ENCODE measurements around the gene RNF225. TPM values are rescaled to one million over a fixed set of nuclear protein-coding genes. Genes with fewer than 3 reads are reported as not detected.
A peak's percentile ranks its signal among the peaks of the same experiment; 100 is the strongest.

Gene RNF225
- total and polyA plus RNA-seq, 2 of the 13 experiments (the other 11 are each of a cell fraction or from before 2014, with no cell fraction given): not detected

DNA sequence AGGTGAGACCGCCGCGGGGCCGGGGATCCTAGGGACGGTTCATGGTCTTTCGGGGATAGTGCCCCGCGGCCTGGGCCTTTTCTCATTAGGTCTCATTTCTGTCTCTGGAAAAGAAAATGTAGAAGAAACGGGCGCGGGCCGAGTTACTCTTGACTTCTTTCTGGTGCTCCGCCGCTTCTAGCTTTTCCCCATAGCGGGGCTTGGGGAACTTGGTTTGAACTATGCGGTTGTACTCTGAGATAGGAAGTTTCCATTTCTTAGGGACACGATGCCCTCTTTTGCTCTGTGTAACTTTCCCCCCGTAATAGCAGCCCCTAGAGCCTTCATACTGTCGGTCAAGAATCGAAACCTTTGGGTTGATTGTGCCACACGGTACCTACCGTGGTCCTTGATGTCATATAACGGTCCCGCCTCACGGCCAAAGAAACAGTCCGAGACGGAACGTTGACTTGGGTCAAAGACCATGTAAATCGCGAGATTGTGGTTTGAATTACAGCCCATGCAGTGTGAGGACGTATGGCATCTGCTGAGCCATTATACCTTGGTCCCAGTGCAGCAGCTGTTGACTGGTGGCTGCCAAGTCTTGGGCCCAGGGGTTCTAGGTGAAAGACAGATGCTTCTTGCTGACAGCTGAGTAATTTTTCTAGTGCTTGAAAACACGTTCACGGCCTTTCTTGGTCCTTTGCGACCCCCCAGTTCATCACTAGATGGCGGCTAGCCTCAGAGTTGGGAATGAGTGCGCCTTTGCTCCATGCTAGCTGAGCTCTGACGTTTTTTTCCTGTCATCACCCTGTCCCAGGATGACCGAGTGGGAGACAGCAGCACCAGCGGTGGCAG is 7.9 kb upstream of the RNF225 start (continued):
- no peak for TF ChIP-seq CENPT (CRISPR knock-in tag; IDR thresholded peaks at IDR 0.05; ENCODE audit: low read depth)
- peak; percentile 37; the same call in 1 of the 2 replicates for TF ChIP-seq SAP130 (CRISPR knock-in tag; IDR thresholded peaks at IDR 0.05; ENCODE audit: low read depth)
- TF ChIP-seq XRCC5 (optimal IDR thresholded peaks at IDR 0.05; ENCODE audit: low read length): no peak
- 0 out of 2 replicates have a peak, but pooled peaks have one; percentile 49 for TF ChIP-seq MLLT10 (CRISPR knock-in tag; IDR thresholded peaks at IDR 0.05)
- TF ChIP-seq ETV5 (CRISPR knock-in tag; IDR thresholded peaks at IDR 0.05; ENCODE audit: borderline replicate concordance): no peak
- TF ChIP-seq, protein P1, sequence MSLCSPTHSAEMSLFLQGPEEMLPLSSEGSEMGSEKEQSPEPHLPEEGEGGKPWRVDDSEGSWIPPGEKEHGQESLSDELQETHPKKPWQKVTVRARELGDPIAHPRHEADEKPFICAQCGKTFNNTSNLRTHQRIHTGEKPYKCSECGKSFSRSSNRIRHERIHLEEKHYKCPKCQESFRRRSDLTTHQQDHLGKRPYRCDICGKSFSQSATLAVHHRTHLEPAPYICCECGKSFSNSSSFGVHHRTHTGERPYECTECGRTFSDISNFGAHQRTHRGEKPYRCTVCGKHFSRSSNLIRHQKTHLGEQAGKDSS (CRISPR knock-in tag; IDR thresholded peaks at IDR 0.05; ENCODE audit: borderline replicate concordance, low read depth): no peak
- no peak for TF ChIP-seq FOXO1 (CRISPR knock-in tag; IDR thresholded peaks at IDR 0.05)
- no peak for TF ChIP-seq ZNF607 (CRISPR knock-in tag; IDR thresholded peaks at IDR 0.05; ENCODE audit: borderline replicate concordance)
- no peak for TF ChIP-seq NFYB (CRISPR knock-in tag; IDR thresholded peaks at IDR 0.05)
- no peak for TF ChIP-seq ZNF484 (CRISPR knock-in tag; IDR thresholded peaks at IDR 0.05; ENCODE audit: borderline replicate concordance, low read depth)
- TF ChIP-seq STAT5B (CRISPR knock-in tag; IDR thresholded peaks at IDR 0.05): no peak
- no peak for TF ChIP-seq RFX1 (IDR thresholded peaks at IDR 0.05)
- TF ChIP-seq, protein P2, sequence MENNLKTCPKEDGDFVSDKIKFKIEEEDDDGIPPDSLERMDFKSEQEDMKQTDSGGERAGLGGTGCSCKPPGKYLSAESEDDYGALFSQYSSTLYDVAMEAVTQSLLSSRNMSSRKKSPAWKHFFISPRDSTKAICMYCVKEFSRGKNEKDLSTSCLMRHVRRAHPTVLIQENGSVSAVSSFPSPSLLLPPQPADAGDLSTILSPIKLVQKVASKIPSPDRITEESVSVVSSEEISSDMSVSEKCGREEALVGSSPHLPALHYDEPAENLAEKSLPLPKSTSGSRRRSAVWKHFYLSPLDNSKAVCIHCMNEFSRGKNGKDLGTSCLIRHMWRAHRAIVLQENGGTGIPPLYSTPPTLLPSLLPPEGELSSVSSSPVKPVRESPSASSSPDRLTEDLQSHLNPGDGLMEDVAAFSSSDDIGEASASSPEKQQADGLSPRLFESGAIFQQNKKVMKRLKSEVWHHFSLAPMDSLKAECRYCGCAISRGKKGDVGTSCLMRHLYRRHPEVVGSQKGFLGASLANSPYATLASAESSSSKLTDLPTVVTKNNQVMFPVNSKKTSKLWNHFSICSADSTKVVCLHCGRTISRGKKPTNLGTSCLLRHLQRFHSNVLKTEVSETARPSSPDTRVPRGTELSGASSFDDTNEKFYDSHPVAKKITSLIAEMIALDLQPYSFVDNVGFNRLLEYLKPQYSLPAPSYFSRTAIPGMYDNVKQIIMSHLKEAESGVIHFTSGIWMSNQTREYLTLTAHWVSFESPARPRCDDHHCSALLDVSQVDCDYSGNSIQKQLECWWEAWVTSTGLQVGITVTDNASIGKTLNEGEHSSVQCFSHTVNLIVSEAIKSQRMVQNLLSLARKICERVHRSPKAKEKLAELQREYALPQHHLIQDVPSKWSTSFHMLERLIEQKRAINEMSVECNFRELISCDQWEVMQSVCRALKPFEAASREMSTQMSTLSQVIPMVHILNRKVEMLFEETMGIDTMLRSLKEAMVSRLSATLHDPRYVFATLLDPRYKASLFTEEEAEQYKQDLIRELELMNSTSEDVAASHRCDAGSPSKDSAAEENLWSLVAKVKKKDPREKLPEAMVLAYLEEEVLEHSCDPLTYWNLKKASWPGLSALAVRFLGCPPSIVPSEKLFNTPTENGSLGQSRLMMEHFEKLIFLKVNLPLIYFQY (CRISPR knock-in tag; IDR thresholded peaks at IDR 0.05; ENCODE audit: borderline replicate concordance): no peak
- TF ChIP-seq ASH2L (IDR thresholded peaks at IDR 0.05; ENCODE audit: insufficient read length, low read depth, low read length): peak; percentile 9
- TF ChIP-seq SPEN (CRISPR knock-in tag; IDR thresholded peaks at IDR 0.05; ENCODE audit: low read depth): no peak
- TF ChIP-seq RARA (CRISPR knock-in tag; IDR thresholded peaks at IDR 0.05): no peak
- TF ChIP-seq CHCHD3 (CRISPR knock-in tag; IDR thresholded peaks at IDR 0.05): no peak
- no peak for TF ChIP-seq RBFOX2 (IDR thresholded peaks at IDR 0.05; ENCODE audit: low read depth, low read length)
- TF ChIP-seq, protein P3, sequence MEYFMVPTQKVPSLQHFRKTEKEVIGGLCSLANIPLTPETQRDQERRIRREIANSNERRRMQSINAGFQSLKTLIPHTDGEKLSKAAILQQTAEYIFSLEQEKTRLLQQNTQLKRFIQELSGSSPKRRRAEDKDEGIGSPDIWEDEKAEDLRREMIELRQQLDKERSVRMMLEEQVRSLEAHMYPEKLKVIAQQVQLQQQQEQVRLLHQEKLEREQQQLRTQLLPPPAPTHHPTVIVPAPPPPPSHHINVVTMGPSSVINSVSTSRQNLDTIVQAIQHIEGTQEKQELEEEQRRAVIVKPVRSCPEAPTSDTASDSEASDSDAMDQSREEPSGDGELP (IDR thresholded peaks at IDR 0.05; ENCODE audit: borderline replicate concordance, low read depth): no peak
- TF ChIP-seq, protein P4, sequence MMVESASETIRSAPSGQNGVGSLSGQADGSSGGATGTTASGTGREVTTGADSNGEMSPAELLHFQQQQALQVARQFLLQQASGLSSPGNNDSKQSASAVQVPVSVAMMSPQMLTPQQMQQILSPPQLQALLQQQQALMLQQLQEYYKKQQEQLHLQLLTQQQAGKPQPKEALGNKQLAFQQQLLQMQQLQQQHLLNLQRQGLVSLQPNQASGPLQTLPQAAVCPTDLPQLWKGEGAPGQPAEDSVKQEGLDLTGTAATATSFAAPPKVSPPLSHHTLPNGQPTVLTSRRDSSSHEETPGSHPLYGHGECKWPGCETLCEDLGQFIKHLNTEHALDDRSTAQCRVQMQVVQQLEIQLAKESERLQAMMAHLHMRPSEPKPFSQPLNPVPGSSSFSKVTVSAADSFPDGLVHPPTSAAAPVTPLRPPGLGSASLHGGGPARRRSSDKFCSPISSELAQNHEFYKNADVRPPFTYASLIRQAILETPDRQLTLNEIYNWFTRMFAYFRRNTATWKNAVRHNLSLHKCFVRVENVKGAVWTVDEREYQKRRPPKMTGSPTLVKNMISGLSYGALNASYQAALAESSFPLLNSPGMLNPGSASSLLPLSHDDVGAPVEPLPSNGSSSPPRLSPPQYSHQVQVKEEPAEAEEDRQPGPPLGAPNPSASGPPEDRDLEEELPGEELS (CRISPR knock-in tag; IDR thresholded peaks at IDR 0.05): no peak
- TF ChIP-seq SMARCC2 (IDR thresholded peaks at IDR 0.05): no peak
